ENCODE measurements around the gene SUCLA2. TPM values are rescaled to one million over a fixed set of nuclear protein-coding genes. Genes with fewer than 3 reads are reported as not detected.

Gene SUCLA2
- total and polyA plus RNA-seq, 9 of the 15 experiments (the other 6 are each of a cell fraction or from before 2014, with no cell fraction given) = 23.3 to 52.9 (median 35.8) TPM

GRCh38 chr13:48018637-48019036, 17.6 kb upstream of the SUCLA2 start (continued):
- TF ChIP-seq MGA (IDR thresholded peaks at IDR 0.05) (no peak), ARID4B (CRISPR knock-in tag; IDR thresholded peaks at IDR 0.05) (no peak), ZNF274 (IDR thresholded peaks at IDR 0.05; ENCODE audit: borderline replicate concordance, low read depth, low read length) (no peak), ZNF586 (CRISPR knock-in tag; conservative IDR thresholded peaks at IDR 0.05) (no peak), ZBTB12 (CRISPR knock-in tag; IDR thresholded peaks at IDR 0.05) (no peak), POU5F1 (IDR thresholded peaks at IDR 0.05; ENCODE audit: borderline replicate concordance, low read depth, low read length, partially characterized antibody) (no peak), KAT8 (IDR thresholded peaks at IDR 0.05; ENCODE audit: low read depth) (no peak), ILK (tag; IDR thresholded peaks at IDR 0.05; ENCODE audit: borderline replicate concordance, low read depth) (no peak), YY1 (IDR thresholded peaks at IDR 0.05; ENCODE audit: borderline replicate concordance in 1 of 3, control insufficient read depth in 1 of 3, extremely low read depth in 1 of 3, insufficient read depth in 3 of 3, insufficient read length in 1 of 3, insufficient replicate concordance in 2 of 3, low read depth in 1 of 3, low read length in 2 of 3) (no peak)

Data from K562 (cell line).